Spinal cord (tissue), 10 donors: ENCODE measurements around the gene DBT. TPM values are rescaled to one million over a fixed set of nuclear protein-coding genes. Genes with fewer than 3 reads are reported as not detected.
A peak's percentile ranks its signal among the peaks of the same experiment; 100 is the strongest.

ENCODE experiments used
- DNase-seq, 6 donors: peaks; one replicate each; pipeline versions ENCODE4 v3.0.0 to v3.0.0-alpha.2; 2013 to 2015; ENCODE audit warnings: low spot score in 6 of 6, low read depth in 4 of 6
- H3K27ac ChIP-seq: one replicate; pipeline ENCODE4 v1.5.1; 2013; ENCODE audit warnings: low read depth, low read length, control low read depth
- H3K27me3 ChIP-seq: one replicate; pipeline ENCODE4 v1.6.1; 2013; ENCODE audit warnings: low read length; ENCODE audit not compliant: control insufficient read depth, insufficient read depth
- H3K36me3 ChIP-seq: one replicate; pipeline ENCODE4 v1.6.1; 2013; ENCODE audit warnings: low read length; ENCODE audit not compliant: control insufficient read depth, insufficient read depth
- H3K4me1 ChIP-seq: one replicate; pipeline ENCODE4 v1.6.1; 2013; ENCODE audit warnings: low read length; ENCODE audit not compliant: control insufficient read depth, insufficient read depth
- H3K4me3 ChIP-seq: one replicate; pipeline ENCODE4 v1.5.1; 2013; ENCODE audit warnings: low read depth, low read length, control low read depth
- H3K9me3 ChIP-seq: one replicate; pipeline ENCODE4 v1.6.1; 2013; ENCODE audit warnings: low read length; ENCODE audit not compliant: control insufficient read depth, insufficient read depth
- WGBS: methylation state at CpG from one replicate; pipeline ENCODE4 v1.1.5; 2013; ENCODE audit warnings: missing lambda C conversion rate; ENCODE audit not compliant: insufficient coverage; 5-methylcytosine and 5-hydroxymethylcytosine counted together
- polyA plus RNA-seq, 2 donors: library from polyadenylated mRNA; unstranded; fragments of 120-200 nt; gene quantifications; one replicate each; pipeline ENCODE4 v1.2.1, GENCODE V29; 2013; ENCODE audit not compliant: insufficient read length in 2 of 2
- total RNA-seq, 2 donors: library from RNA; depleted of rRNA in 1 of 2; stranded (reverse); fragments of 120-200 nt in 1 of 2; fragments of >200 nt in 1 of 2; gene quantifications; one replicate each; pipeline versions ENCODE4 v1.2.3 to v1.2.4, GENCODE V29; 2013 to 2014
- donor health status: healthy.

The DBT gene
- total and polyA plus RNA-seq, 4 donors, result 12.1 to 14.5 (median 12.5) TPM

- H3K27ac ChIP-seq, result no peak overlapping the region
- peaks cover 11% of the 10 kb centered on the region for H3K4me1 ChIP-seq
- no peaks in the 10 kb centered on the region for H3K27me3 ChIP-seq
- DNase-seq, result no peak
- H3K9me3 ChIP-seq, result no peaks in the 10 kb centered on the region
- no peak overlapping the region for H3K4me3 ChIP-seq
- H3K36me3 ChIP-seq, result no peaks in the 10 kb centered on the region
- no CpG with 5 or more reads among the region's 1 CpG for WGBS
Measured at GRCh38 chr1:100184536-100184935, 65.1 kb downstream of the DBT start.

- no peak for DNase-seq
- Histone ChIP-seq H3K36me3 (no peaks in the 10 kb centered on the region), H3K4me3 (no peak overlapping the region), H3K9me3 (no peaks in the 10 kb centered on the region), H3K4me1 (peaks cover 1% of the 10 kb centered on the region), H3K27me3 (no peaks in the 10 kb centered on the region), H3K27ac (no peak overlapping the region)
- 90% methylated on average over 3 of the region's 4 CpGs for WGBS
Measured at GRCh38 chr1:100183370-100183769, 66.3 kb downstream of the DBT start.

GRCh38 chr1:100178091-100178490 lies 71.5 kb downstream of the DBT start, which contains the start of gene LRRC39:
TSS of gene LRRC39 (minus strand) at chr1:100178256. CDS start at chr1:100168516, 9,740 bp downstream.
- Histone ChIP-seq H3K4me1 (no peaks in the 10 kb centered on the region), H3K27ac (no peak within 1 kb of the TSS), H3K9me3 (no peaks in the 10 kb centered on the region), H3K27me3 (no peaks in the 10 kb centered on the region), H3K4me3 (no peak within 1 kb of the TSS), H3K36me3 (no peaks in the 10 kb centered on the region)
- DNase-seq, result no peak
- WGBS, result no CpG with 5 or more reads among the region's 5 CpGs

GRCh38 chr1:100177295-100178041 lies 72.2 kb downstream of the DBT start:
- Histone ChIP-seq H3K36me3 (no peaks in the 10 kb centered on the region), H3K4me1 (no peaks in the 10 kb centered on the region), H3K9me3 (no peaks in the 10 kb centered on the region), H3K4me3 (no peak overlapping the region), H3K27ac (no peak overlapping the region), H3K27me3 (no peaks in the 10 kb centered on the region)
- WGBS, result no CpG with 5 or more reads among the region's 4 CpGs
- DNase-seq, result no peak

- Histone ChIP-seq H3K36me3 (no peaks in the 10 kb centered on the region), H3K4me3 (no peak overlapping the region), H3K9me3 (no peaks in the 10 kb centered on the region), H3K27me3 (no peaks in the 10 kb centered on the region), H3K4me1 (no peaks in the 10 kb centered on the region), H3K27ac (no peak overlapping the region)
- WGBS, result no CpG with 5 or more reads among the region's 2 CpGs
- no peak for DNase-seq
Measured at GRCh38 chr1:100168051-100168450, 81.6 kb downstream of the DBT start.

- H3K27me3 ChIP-seq, result no peaks in the 10 kb centered on the region
- H3K4me3 ChIP-seq, result no peak overlapping the region
- 100% methylated on average over 1 of the region's 5 CpGs for WGBS
- H3K36me3 ChIP-seq, result no peaks in the 10 kb centered on the region
- no peaks in the 10 kb centered on the region for H3K4me1 ChIP-seq
- no peaks in the 10 kb centered on the region for H3K9me3 ChIP-seq
- no peak for DNase-seq
- H3K27ac ChIP-seq, result peak overlapping the region; percentile 30
Measured at GRCh38 chr1:100164702-100165101, 84.9 kb downstream of the DBT start.

- no peaks in the 10 kb centered on the region for H3K9me3 ChIP-seq
- no peak overlapping the region for H3K4me3 ChIP-seq
- no peaks in the 10 kb centered on the region for H3K36me3 ChIP-seq
- peak in 4 of 6 donors; percentile 3 to 66 (median 30) for DNase-seq
- no peaks in the 10 kb centered on the region for H3K4me1 ChIP-seq
- H3K27ac ChIP-seq, result peak overlapping the region; percentile 30
- no CpG with 5 or more reads among the region's 2 CpGs for WGBS
- H3K27me3 ChIP-seq, result no peaks in the 10 kb centered on the region
Measured at GRCh38 chr1:100164216-100164615, 85.4 kb downstream of the DBT start.

- H3K27me3 ChIP-seq, result no peaks in the 10 kb centered on the region
- no peaks in the 10 kb centered on the region for H3K9me3 ChIP-seq
- no peaks in the 10 kb centered on the region for H3K4me1 ChIP-seq
- no peak overlapping the region for H3K4me3 ChIP-seq
- H3K36me3 ChIP-seq, result no peaks in the 10 kb centered on the region
- H3K27ac ChIP-seq, result no peak overlapping the region
- DNase-seq, result no peak
Measured at GRCh38 chr1:100162881-100163280, 86.8 kb downstream of the DBT start.

GRCh38 chr1:100152271-100152670 lies 97.4 kb downstream of the DBT start:
- Histone ChIP-seq H3K4me3 (no peak overlapping the region), H3K9me3 (no peaks in the 10 kb centered on the region), H3K36me3 (peaks cover 5% of the 10 kb centered on the region), H3K27ac (no peak overlapping the region), H3K4me1 (no peaks in the 10 kb centered on the region), H3K27me3 (no peaks in the 10 kb centered on the region)
- WGBS, result no CpG with 5 or more reads among the region's 4 CpGs
- no peak for DNase-seq

GRCh38 chr1:100151679-100152078 lies 98.0 kb downstream of the DBT start:
- H3K4me3 ChIP-seq, result no peak overlapping the region
- no peak overlapping the region for H3K27ac ChIP-seq
- H3K9me3 ChIP-seq, result no peaks in the 10 kb centered on the region
- no peaks in the 10 kb centered on the region for H3K27me3 ChIP-seq
- WGBS, result 61% methylated on average over 2 of the region's 2 CpGs
- peaks cover 5% of the 10 kb centered on the region for H3K36me3 ChIP-seq
- H3K4me1 ChIP-seq, result no peaks in the 10 kb centered on the region
- DNase-seq, result no peak
